HG03139 (cell line): Measurements from ENCODE around the gene FBRSL1.
"Not testable (repeated sequence)": the region's sequence is repeated elsewhere in the genome, so short reads cannot be mapped to it uniquely, and the experiment has no call there.

Source experiments
- ATAC-seq: cut with Tn5 transposase; IDR thresholded peaks from one replicate; pipeline ENCODE4 v1.9.1; 2021; ENCODE audit not compliant: unreplicated experiment

The FBRSL1 gene

DNA sequence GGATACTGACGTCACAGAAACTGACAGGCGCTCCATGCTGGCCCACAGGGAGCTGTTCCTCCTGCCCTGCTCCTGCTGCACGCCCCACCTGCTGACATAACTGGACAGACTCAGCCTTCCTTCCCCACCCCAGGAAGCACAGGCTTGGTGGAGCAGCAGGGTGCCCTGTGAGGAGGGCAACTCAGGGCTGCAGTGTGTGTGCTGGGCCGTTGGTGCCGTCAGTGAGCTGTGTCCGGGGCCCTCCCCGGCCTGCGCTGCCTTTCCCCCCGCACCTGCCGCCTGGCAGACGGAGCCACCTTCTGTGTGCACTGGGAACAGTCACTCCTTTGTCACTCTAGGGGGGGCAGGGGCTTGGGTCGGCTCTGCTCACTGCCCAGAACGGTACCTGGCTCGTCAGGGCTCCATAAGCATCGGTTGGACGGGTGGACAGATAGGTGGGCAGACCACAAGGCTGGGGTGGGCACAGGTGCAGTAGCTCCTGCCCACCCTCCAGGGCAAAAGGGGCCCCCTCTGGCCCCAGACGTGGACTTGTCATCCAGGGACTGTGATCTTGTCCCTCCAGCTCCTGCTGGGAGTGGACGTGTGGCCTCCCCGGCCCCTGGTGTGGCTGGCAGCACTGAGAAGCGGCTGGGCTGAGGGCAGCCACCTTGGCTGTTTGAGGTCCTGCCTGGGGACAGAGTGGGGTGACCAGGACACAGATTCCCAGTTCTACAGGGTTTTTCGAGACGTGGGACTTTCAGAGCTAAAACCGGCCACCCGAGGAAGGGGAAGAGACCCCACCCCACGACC is 32.8 kb downstream of the FBRSL1 start:
- no peak for ATAC-seq

DNA sequence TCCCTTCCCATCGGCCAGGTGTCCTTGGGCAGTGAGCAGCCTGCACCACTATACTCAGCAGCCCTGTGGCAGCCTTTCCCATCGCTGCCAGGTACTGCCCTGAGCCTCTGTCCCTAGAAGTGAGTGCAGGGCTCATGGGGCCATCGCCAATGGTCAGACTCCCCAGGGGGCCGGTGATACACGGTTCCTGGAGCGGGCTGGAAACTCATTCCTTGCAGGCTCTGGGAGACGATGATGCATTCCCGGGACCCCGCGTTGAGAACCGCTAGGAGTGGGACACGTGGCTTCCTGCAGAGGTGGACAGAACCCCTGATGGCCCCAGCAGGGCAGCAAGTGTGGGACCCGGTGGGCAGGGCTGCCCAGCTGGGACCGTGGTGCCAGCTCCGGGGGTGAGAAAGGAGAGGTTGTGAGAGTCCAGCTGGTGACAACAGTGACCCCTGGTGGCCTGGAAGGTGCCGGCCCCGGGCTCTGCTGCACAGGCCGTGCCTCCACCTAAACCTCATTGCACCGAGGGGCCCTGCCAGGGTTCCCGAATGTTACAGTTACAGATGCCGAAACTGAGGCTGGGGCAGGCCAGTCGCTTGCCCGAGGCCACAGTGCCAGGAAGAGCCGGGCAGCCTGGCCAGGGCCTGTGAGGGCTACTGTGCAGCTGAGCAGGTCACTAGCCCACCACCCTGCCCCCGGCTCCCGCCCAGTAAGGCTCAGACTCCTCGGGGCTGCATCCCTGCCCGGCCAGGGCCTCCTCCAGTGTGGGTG is 33.8 kb downstream of the FBRSL1 start:
- ATAC-seq, result no peak

DNA sequence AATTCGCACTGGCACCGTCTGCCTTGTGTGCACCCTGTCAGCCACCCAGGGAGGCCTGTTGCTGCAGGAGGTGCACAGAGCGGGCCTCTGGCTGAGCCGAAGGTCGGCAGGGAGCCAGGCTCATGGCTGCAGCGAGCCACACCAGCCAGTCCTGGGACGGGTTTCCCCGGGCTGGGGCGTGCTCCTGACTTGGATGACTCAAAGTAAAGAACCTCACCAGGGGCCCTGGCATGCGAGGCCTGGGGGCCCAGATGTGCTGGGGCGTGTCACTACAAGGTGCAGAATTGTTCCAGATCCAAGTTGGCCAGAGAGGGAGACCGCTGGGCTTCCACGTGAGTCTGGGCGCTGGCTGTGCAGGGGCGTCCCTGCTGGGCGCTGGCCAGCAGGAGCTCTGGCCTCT is 34.5 kb downstream of the FBRSL1 start:
- no peak for ATAC-seq

DNA sequence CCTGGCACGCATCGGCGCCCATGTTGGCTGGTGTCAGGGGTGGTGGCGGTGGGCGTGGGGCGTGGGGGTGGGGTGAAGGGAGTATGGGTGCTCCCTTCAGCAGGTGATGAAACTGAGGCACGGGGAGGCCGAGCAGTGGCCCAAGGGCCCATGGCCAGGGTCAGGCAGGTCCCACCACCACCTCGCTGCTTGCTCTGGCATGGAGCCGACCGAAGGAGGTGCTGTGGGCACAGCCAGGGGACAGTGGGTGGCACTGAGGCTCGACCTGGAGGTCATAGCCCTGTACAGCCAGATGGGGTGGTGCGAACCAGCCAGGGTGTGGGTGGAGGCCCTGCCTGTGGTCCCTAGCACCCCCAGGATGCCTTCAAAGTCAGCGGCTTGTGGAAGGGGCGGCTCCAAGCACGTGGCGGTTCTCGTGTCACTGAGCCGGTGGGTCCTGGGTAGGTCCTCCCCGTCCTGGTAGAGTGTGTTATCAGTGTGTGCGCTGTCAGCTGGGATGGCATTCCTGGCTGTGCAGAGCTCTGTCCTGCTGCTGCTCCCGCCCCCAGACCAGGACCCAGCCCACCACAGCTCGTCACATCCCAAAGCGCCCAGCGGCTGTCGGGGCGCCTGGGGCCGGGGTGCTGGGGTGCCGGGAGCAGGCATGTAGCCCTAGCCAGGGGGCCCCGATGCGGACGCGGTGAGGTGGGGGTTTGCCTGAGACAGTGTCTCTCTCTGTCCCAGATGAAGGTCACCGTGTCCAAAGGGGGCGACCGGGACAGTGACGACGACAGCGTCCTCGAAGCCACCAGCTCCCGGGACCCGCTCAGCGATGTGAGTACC is 35.3 kb downstream of the FBRSL1 start:
- no peak for ATAC-seq

DNA sequence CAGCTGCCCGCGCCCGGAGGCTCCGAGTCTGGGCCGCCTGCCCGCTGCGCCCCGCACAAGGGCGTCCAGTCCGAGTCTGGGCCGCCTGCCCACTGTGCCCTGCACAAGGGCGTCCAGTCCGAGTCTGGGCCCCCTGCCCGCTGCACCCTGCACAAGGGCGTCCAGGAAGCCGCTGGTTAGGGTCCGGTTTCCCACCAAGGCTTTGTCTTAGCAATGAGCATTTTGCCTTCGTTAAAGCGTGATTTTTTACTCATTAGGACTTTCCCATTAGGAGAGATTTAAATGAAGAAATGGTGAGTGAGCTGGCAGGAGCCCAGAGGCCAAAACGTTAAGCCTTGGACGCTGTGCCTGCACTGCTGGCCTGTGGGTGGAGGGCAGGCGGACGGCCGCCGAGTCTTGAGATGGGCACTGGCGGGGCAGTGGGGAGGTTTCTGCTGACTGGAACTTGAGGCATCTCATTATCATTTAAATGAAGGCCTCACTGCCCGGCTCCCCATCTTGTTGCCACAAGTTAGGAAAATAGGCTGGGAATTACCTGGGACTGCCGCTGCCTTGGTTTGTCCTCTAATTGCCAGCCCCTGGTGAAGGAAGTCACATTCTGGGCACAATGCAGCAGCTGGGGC is 36.0 kb downstream of the FBRSL1 start:
- ATAC-seq, result no peak

DNA sequence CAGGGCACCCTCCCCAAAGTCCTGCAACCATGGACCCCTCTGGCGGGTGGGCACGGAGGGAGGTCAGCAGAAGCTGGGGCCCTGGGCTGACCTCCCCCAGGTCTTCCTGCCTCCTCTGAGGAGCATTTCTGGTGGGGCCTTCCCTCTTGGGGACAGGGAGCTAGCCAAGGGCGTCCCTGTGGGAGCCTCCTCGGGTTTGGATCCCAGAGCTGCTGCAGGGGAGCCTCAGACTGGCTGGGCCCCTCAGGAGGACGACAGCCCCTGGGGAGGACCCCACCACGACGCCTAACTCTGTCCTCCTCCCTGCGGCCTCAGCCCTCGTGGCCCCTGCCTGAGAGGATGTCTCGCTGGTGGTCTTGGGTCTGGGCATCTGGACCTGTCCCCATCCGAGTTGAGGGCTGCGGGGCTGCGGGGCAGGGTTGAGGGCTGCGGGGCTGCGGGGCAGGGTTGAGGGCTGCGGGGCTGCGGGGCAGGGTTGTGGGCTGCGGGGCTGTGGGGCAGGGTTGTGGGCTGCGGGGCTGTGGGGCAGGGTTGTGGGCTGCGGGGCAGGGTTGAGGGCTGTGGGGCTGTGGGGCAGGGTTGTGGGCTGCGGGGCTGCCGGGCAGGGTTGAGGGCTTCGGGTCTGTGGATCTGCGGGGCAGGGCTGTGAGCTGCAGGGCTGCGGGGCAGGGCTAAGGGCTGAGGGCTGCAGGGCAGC is 37.4 kb downstream of the FBRSL1 start:
- ATAC-seq, result no peak

DNA sequence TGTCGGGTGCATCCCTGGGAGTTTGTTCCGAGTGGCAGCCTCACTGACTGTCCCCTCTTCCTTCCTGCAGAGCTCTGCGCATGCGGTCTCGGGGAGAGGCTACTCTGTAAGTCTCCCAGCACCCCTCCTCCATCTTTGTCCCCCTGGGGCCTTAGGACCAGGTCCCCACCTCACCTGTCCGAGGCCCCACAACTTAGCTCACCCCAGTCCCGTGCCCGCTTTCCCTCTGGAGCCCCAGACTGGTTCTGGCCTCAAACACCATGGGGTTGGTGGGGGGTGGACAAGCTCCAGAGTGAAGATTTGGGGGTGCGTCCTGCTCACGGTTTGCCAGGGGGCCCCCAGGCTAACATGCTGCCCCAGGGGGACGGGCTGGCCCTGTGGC is 37.9 kb downstream of the FBRSL1 start:
- ATAC-seq, result no peak

DNA sequence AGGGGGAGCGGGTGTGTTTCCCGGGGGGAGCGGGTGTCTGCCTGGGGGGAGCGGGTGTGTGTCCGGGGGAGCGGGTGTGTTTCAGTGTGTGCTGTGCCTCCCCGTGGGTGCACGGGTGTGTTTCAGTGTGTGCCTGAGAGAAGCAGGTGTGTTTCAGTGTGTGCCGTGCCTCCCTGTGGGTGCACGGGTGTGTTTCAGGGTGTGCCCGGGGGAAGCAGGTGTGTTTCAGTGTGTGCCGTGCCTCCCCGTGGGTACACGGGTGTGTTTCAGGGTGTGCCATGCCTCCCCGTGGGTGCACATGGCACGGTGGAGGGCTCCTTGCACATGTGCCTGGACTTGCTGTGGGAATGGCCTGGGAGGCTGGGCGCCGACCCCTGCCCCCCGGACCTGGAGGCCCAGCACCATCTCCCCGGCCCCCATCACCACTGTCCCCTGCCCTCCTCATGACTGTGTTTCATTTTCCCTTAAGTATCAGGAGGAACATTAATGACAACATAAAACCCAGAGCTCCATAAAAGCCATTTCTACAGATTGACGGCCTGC is 38.7 kb downstream of the FBRSL1 start:
- no peak for ATAC-seq

DNA sequence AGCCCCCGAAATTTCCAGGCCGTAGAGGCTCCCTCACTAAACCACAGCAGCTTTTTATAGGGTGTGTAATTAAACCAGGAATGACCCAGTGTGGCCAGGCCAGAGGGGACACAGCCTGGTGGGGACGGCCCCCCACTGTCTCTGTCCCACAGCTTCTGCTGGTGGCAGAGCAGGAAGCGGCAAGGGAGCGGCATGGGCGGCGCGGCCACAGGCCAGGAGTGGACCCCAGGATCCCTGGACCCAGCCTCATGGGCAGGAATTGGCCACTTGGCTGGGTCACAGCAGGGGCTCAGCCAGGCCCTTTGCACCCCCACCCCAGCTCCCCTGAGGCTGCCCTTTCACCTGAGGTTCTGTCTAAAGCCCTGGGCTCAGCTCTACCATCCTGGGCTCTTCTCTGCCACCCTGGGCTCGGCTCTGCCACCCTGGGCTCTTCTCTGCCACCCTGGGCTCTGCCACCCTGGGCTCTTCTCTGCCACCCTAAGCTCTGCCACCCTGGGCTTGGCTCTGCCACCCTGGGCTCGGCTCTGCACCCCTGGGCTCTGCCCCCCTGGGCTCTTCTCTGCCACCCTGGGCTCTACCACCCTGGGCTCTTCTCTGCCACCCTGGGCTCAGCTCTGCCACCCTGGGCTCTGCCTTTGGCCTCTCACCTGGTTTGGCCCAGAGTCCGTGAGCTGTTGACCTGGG is 39.3 kb downstream of the FBRSL1 start:
- ATAC-seq, result no peak

DNA sequence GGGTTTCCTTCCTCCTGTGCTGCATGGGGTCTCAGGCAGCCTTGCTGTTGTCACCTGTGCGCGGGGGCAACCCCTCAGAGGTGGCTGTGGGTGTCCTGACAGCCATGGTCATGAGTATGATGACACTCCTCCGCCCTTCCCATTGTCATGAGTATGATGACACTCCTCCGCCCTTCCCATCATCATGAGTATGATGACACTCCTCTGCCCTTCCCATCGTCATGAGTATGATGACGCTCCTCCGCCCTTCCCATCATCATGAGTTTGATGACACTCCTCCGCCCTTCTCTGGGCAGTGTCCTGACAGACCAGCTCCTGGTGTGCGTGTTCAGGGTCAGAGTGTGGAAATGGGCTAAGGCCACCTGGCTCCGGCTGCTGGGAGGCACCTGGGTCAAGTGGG is 40.0 kb downstream of the FBRSL1 start:
- no peak for ATAC-seq

DNA sequence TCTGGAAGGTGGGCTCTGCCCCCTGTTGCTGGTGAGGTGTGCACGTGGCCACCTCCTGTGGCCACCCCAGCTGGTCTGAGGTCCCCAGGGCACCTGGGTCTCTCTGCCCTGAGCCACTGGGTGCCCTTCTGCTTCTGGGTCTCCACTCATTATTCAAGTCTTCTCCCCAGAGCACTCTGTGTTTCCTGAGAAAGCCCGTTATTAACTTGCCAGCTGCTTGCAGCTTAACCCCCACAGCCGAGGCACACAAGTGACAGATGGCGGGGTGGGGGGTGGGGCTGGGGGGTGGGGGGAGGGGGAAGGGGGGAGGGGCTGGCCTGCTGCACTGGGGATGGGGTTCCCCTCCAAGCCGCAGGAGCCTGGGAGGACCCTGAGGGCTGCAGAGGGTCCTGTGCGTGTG is 40.5 kb downstream of the FBRSL1 start:
- ATAC-seq, result no peak

DNA sequence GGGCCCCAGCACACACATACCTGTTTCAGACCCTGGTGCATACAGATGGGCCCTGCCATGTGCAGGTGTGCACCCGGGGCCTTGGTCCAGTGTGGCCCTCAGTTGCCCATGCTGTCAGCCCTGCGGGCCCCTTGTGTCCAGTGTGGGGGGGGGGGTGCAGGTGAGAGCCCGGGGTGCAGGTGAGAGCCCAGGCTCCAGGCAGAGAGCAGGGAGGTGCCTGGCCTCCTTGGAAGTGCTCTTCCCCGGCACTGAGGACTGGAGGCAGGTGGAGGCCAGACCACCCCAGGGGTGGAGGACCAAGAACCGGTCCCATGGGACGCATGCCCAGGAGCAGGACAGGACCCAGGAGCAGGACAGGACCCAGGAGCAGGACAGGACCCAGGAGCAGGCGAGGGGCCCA is 40.9 kb downstream of the FBRSL1 start:
- no peak for ATAC-seq

DNA sequence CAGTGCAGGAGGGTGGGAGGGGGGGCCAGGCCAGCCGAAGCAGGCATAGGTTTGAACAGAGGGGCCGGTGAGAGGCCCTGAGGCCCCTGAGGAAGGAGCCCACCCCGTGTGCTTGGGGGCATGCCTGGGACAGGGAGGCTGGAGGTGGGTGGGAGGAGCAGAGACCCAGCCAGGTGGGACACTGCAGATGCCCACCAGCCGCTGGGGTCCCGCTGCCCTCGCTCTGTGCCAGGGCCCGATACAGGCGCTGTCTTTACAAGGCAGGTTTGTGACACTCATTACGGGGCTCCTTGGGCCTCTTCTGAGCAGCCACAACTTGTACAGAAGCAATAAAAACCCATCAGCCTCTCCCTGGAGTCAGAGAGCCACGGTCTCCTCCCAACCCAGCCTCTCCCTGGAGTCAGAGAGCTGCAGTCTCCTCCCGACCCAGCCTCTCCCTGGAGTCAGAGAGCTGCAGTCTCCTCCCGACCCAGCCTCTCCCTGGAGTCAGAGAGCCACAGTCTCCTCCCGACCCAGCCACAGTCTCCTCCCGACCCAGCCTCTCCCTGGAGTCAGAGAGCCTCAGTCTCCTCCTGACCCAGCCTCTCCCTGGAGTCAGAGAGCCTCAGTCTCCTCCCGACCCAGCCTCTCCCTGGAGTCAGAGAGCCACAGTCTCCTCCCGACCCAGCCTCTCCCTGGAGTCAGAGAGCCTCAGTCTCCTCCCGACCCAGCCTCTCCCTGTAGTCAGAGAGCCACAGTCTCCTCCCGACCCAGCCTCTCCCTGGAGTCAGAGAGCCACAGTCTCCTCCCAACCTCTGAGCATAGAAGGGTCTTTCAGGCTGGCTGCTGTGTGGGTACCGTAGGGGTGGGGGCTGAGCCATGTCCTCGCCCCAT is 43.0 kb downstream of the FBRSL1 start:
- not testable (repeated sequence) for ATAC-seq

DNA sequence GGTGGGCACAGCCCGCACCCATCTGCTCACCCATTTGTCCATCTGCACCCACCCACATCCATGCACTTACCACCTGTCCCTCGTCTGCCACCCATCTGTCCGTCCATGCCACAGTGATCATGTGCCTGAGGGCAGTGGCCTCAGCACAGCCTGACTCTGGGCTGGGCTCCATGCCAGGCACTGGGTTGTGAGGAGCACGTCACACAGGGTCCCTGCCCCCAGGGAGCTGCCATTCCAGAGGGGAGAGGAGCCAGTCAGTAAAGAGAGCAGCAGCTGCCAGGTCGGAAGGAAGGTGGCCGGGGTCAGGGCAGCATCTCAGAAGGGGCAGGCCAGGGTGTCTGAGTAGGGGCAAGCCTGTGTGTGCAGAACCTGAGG is 43.6 kb downstream of the FBRSL1 start:
- ATAC-seq, result no peak

DNA sequence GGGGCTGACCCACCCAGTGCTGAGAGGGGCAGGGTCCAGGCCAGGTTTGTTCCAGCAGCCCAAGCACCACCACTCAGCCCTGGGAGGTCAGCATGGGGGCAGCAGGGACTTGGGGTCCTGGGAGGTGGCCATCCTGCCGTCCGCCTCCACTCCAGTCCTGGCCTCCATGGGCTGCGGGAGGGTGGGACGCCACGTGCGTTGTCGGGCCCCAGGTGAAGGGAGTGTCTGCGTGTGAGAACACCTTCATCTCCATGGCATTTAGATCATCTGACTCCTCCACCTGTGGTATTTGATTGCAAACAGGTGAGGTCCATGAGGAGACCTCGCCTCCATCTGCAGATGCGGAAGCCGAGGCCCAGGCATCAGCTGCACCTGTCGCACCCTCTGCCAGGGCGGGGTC is 44.1 kb downstream of the FBRSL1 start:
- ATAC-seq, result no peak

DNA sequence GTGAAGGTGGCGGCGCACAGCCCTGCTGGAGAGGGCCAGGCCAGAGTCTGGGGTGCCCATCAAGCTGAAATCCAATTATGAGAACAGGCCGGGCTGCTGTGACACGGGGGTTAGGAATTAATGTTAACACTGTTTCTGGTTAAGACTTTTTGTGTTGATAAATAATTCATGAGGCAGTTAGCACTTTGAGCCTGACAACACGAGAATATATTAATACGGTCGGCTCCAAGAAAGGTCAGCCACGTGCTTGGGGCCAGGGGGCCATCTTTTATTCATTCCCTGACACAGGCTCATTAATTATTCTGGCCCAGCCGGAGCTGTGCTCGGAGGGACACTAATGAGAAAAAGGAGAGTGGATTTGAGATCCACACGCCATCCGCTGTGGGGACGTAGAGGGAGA is 45.1 kb downstream of the FBRSL1 start:
- ATAC-seq, result no peak

DNA sequence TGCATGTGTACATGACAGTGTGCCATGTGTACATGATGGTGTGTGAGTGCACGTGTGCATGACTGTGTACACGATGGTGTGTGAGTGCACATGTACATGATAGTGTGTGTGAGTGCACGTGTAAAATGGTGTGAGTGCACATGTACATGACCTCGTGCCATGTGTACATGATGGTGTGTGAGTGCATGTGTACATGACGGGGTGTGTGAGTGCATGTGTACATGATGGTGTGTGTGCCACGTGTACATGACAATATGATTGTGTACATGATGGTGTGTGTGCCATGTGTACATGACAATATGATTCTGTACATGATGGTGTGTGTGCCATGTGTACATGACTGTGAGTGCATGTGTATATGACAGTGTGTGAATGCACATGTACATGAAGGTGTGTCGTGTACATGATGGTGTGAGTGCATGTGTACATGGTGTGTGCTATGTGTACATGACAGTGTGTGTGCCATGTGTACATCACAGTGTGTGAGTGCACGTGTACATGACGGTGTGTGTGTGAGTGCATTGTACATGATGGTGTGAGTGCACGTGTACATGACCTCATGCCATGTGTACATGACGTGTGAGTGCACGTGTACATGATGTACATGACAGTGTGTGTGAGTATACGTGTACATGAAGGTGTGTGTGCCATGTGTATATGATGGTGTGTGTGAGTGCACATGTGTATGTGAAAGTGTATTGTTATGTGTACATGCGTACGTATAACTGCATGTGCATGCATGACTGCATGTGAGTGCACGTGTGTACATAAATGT is 46.3 kb downstream of the FBRSL1 start:
- no peak for ATAC-seq

DNA sequence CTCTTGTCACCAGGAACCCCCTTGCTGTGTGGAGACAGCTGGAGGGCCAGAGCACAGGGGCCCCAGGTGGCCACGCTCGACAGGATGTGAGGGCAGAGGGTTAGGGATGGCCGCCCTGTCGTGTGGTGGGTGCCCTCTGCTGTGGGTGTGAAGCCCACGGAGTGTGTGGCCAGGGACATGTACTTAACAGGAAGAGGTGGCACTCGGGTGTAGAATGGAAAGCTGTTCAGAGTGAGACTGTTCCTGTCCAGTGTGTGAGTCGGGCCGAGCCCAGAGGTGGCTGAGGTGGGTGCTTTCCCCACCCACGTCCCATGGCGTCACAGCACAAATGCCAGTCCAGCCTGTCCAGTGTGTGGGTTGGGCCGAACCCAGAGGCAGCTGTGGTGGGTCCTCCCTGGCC is 47.1 kb downstream of the FBRSL1 start:
- no peak for ATAC-seq
